ENCODE data around the gene TBL1X.
A peak's percentile ranks its signal among the peaks of the same experiment; 100 is the strongest.

TBL1X gene

GRCh38 chrX:9628779-9629493, 164.1 kb downstream of the TBL1X start:
- DNase-seq (ENCODE audit: low spot score): no peak

- DNase-seq (ENCODE audit: low spot score): no peak
Observed at GRCh38 chrX:9634551-9634950, 169.7 kb downstream of the TBL1X start.

GRCh38 chrX:9635368-9635767, 170.5 kb downstream of the TBL1X start:
- no peak for DNase-seq (ENCODE audit: low spot score)

- no peak for DNase-seq (ENCODE audit: low spot score)
Observed at GRCh38 chrX:9635803-9636202, 170.9 kb downstream of the TBL1X start.

- no peak for DNase-seq (ENCODE audit: low spot score)
Observed at GRCh38 chrX:9638871-9639270, 174.0 kb downstream of the TBL1X start.

- no peak for DNase-seq (ENCODE audit: low spot score)
Observed at GRCh38 chrX:9642270-9642995, 177.6 kb downstream of the TBL1X start.

- no peak for DNase-seq (ENCODE audit: low spot score)
Observed at GRCh38 chrX:9643807-9644206, 178.9 kb downstream of the TBL1X start.

- no peak for DNase-seq (ENCODE audit: low spot score)
Observed at GRCh38 chrX:9644335-9644734, 179.5 kb downstream of the TBL1X start.

- DNase-seq (ENCODE audit: low spot score): no peak
Observed at GRCh38 chrX:9646471-9647224, 181.8 kb downstream of the TBL1X start.

GRCh38 chrX:9647431-9647830, 182.6 kb downstream of the TBL1X start:
- no peak for DNase-seq (ENCODE audit: low spot score)

GRCh38 chrX:9650091-9650490, 185.2 kb downstream of the TBL1X start:
- DNase-seq (ENCODE audit: low spot score): no peak

- DNase-seq (ENCODE audit: low spot score): no peak
Observed at GRCh38 chrX:9651737-9652136, 186.9 kb downstream of the TBL1X start.

- DNase-seq (ENCODE audit: low spot score): no peak
Observed at GRCh38 chrX:9654929-9655328, 190.1 kb downstream of the TBL1X start.

GRCh38 chrX:9656277-9656676, 191.4 kb downstream of the TBL1X start:
- no peak for DNase-seq (ENCODE audit: low spot score)

GRCh38 chrX:9656871-9657270, 192.0 kb downstream of the TBL1X start:
- no peak for DNase-seq (ENCODE audit: low spot score)

- DNase-seq (ENCODE audit: low spot score): no peak
Observed at GRCh38 chrX:9657590-9658256, 192.9 kb downstream of the TBL1X start.

- DNase-seq (ENCODE audit: low spot score): no peak
Observed at GRCh38 chrX:9658409-9658808, 193.6 kb downstream of the TBL1X start.

- DNase-seq (ENCODE audit: low spot score): no peak
Observed at GRCh38 chrX:9659571-9660195, 194.8 kb downstream of the TBL1X start.

- DNase-seq (ENCODE audit: low spot score): peak; percentile 48
Observed at GRCh38 chrX:9662148-9662547, 197.3 kb downstream of the TBL1X start.

- DNase-seq (ENCODE audit: low spot score): no peak
Observed at GRCh38 chrX:9663216-9663615, 198.4 kb downstream of the TBL1X start.

GRCh38 chrX:9664224-9664623, 199.4 kb downstream of the TBL1X start:
- no peak for DNase-seq (ENCODE audit: low spot score)

GRCh38 chrX:9665113-9665512, 200.3 kb downstream of the TBL1X start:
- no peak for DNase-seq (ENCODE audit: low spot score)

All from GM03348 (cell line).